22Rv1 (cell line): ENCODE measurements around the gene TPM4.

Experiments
- CTCF ChIP-seq: fragments of 450-650 bp; IDR thresholded peaks from 2 replicates; pipeline ENCODE4 v1.5.1; 2017; ENCODE audit warnings: mild to moderate bottlenecking
- ZFX ChIP-seq: fragments of 450-650 bp; IDR thresholded peaks from 2 replicates; pipeline ENCODE4 v1.6.1; 2017; ENCODE audit warnings: antibody characterized with exemption, borderline replicate concordance

DNA sequence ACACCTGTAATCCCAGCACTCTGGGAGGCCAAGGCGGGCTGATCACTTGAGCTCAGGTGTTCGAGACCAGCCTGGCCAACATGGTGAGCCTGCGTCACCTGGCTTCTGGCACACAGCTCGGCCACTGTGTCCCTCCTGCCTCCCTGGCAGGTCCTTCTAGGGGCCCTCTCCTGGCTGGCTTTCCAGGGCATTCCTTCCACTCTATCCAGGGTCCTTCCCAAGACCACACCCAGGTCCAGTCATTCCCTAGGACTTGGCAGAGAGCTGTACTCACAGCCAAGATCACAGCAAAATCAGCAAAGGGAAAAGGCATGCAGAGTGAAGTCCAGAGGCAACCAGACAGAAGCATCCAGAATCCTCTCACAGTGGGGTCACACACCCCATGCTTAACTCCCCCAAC is 57.5 kb downstream of the TPM4 start:
- TF ChIP-seq CTCF = no peak
- TF ChIP-seq ZFX = no peak
